ENCODE data around the gene KLHL17. TPM values are rescaled to one million over a fixed set of nuclear protein-coding genes. Genes with fewer than 3 reads are reported as not detected.

KLHL17 gene
- total RNA-seq, 1 experiment from 2014 or later: 15.1 TPM

DNA sequence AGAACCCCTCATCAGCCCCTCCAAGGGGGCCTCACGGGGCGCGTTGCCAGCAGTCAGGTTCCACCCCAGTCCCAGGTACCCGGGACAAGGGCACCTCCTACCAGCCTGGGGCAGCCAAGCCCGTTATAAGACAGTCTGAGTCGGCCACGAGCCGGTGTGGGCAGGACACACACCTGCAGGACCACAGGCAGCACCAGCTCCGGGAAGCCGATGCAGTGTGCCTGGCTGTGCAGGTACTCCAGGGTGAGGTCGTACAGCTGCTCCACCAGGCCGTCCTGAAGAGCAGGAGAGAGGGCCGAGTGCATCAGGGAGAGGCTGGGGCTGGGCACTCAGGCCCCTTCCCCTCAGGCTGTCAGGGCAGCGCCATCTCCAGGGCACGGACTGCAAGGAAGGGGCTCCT lies 12.4 kb upstream of the KLHL17 start:
- no peaks in the 10 kb centered on the region for H3K9me3 ChIP-seq (replicated peaks)
- no peak overlapping the region for H3K27ac ChIP-seq
- peaks cover 25% of the 10 kb centered on the region for H3K4me1 ChIP-seq
- no peak for DNase-seq
- H3K4me3 ChIP-seq: no peak overlapping the region
- peaks cover 72% of the 10 kb centered on the region for H3K36me3 ChIP-seq
- no peaks in the 10 kb centered on the region for H3K27me3 ChIP-seq

DNA sequence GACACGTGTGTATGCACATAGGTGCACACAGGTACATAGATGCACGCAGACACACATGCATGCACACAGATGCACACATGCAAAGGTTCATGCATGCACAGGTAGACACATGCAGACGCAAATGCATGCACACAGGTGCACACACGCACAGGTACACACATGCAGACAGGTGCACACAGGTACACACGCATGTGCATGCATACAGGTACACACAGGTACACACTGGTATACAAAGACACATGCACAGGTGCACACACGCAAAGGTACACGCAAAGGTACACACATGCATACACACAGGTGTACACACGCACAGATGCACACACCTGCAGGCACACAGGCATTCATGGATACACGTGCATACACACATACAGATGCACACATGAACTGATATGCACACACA lies 10.1 kb upstream of the KLHL17 start:
- peaks cover 78% of the 10 kb centered on the region for H3K36me3 ChIP-seq
- no peaks in the 10 kb centered on the region for H3K27me3 ChIP-seq
- H3K27ac ChIP-seq: no peak overlapping the region
- peaks cover 8% of the 10 kb centered on the region for H3K4me1 ChIP-seq
- H3K9me3 ChIP-seq (replicated peaks): no peaks in the 10 kb centered on the region
- DNase-seq: no peak
- no peak overlapping the region for H3K4me3 ChIP-seq

DNA sequence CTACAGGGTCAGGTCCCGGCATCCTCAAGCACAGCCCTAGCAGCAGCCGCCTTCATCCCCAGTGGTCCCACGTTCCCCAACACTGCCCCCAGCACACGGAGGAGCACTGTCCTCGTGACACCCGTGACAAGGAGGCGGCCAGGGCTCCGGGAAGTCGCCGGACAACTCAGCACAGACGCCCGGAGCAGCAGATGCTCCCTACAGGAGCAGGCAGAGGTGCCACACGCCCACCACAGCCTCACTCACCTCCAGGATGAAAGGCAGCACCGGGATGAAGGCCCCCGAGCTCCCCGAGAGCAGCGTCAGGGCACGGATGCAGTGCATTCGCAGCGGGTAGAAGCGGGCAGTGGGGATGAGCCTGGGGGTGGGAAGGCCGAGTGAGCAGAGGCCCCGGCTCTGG lies 9.5 kb upstream of the KLHL17 start:
- DNase-seq: no peak
- Histone ChIP-seq H3K27ac (no peak overlapping the region), H3K9me3 (replicated peaks) (no peaks in the 10 kb centered on the region), H3K36me3 (peaks cover 80% of the 10 kb centered on the region), H3K27me3 (no peaks in the 10 kb centered on the region), H3K4me3 (no peak overlapping the region), H3K4me1 (peaks cover 1% of the 10 kb centered on the region; the same call in 1 of the 2 replicates)

DNA sequence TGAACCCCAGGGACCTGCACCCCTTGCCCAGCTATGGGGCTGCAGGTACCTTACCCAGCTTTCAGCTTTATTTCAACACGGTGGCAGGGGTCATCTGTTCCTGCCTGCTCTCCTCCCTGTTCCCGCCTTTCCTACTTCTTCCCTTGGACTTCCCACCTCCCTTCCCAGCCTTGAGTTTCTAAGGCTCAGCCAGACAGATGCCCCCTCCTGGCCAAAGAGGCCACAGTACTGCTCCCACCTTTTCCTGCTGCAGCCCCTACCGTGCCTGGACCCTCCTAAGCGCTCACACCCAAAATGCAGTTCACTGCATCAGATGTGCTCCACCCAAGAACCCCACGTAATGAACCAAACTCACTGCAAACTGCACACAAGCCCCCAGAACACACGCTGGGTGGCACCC lies 9.0 kb upstream of the KLHL17 start:
- Histone ChIP-seq H3K9me3 (replicated peaks) (no peaks in the 10 kb centered on the region), H3K27me3 (no peaks in the 10 kb centered on the region), H3K27ac (no peak overlapping the region), H3K4me3 (no peak overlapping the region), H3K4me1 (no peaks in the 10 kb centered on the region), H3K36me3 (peaks cover 78% of the 10 kb centered on the region)
- DNase-seq: peak; percentile 45 to 56

DNA sequence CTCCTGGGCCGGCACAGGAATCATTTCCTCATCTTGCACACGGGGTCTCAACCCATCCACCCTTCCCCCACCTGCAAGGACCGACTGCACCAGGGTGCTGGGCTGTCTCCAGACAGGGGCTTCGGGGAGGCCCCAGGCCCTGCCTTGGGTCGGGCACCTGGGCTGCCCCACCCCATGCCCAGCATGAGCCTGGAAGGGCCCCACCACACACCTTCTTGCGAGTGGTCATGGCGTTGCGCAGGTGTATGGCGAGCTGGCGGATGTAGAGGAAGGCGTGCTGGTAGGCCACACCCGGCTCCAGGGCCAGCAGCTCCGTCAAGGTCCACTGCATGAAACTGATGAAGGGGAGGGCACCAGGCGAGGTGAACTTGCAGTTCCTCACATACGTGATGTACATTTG lies 8.2 kb upstream of the KLHL17 start:
- no peak overlapping the region for H3K27ac ChIP-seq
- H3K36me3 ChIP-seq: peaks cover 80% of the 10 kb centered on the region
- H3K27me3 ChIP-seq: no peaks in the 10 kb centered on the region
- no peak overlapping the region for H3K4me3 ChIP-seq
- no peak for DNase-seq
- H3K4me1 ChIP-seq: no peaks in the 10 kb centered on the region
- H3K9me3 ChIP-seq (replicated peaks): no peaks in the 10 kb centered on the region

DNA sequence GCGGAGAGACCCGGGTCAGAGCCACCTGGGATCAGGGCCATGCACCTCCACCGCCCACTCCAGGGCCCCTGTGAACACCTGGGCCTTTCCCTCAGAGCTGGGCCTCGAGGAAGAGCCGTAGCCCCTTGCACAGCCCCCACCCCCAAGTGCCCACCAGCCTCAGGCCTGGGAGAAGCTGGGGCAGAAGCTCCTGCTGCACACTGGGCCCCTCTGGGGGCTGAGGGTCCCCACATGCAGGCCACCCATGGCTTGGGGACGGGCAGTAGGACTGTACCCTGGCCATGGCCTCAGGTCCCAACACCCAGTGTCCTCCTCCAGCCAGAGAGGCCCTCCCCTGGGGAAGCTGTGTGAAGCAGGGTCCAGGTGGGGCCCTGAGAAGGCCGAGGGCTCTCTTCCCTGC lies 7.8 kb upstream of the KLHL17 start:
- peaks cover under 1% of the 10 kb centered on the region; the same call in 1 of the 2 replicates for H3K4me1 ChIP-seq
- no peak overlapping the region for H3K27ac ChIP-seq
- H3K27me3 ChIP-seq: no peaks in the 10 kb centered on the region
- no peaks in the 10 kb centered on the region for H3K9me3 ChIP-seq (replicated peaks)
- no peak for DNase-seq
- H3K36me3 ChIP-seq: peaks cover 76% of the 10 kb centered on the region
- H3K4me3 ChIP-seq: no peak overlapping the region

DNA sequence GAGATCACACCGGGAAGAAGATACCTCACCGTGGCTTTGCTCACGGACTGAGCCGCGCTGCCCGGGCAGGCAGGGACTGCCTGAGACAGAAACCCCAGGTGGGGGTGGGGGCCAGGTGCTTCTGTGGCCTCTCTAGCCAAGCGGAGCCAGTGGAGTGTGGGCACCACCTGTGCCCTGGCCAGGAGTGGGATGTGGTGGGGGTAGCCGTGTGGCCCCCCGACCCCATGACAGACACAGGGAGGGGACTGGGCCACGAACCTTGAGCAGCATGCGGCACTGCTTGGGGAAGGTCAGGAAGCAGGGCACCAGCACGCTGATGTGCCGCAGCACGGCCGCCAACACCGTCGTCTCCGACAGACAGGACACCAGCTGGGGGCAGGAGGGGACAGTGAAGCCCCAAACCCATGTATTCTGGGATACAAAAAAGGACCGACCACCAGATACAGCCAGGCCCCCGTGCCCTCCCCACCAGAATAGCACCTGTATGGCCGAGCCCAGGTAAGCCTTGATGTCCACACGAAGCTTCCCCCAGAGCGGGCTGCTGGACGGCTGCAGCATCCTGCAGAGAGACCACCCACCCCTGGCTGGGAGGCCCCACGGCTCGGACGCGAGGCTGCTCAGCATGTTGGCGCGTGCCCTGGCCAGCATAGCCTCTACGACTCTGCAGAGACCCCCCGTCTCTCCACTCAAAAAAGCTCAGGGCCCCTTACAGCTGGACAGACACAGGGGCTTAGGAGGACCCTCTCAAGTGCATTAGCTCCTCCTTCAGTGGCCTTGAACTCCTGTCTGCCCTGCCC lies 6.7 kb upstream of the KLHL17 start:
- H3K27me3 ChIP-seq: no peaks in the 10 kb centered on the region
- no peak for DNase-seq
- H3K36me3 ChIP-seq: peaks cover 70% of the 10 kb centered on the region
- no peaks in the 10 kb centered on the region for H3K9me3 ChIP-seq (replicated peaks)
- no peak overlapping the region for H3K27ac ChIP-seq
- H3K4me1 ChIP-seq: peaks cover 5% of the 10 kb centered on the region; the same call in 1 of the 2 replicates
- H3K4me3 ChIP-seq: no peak overlapping the region

DNA sequence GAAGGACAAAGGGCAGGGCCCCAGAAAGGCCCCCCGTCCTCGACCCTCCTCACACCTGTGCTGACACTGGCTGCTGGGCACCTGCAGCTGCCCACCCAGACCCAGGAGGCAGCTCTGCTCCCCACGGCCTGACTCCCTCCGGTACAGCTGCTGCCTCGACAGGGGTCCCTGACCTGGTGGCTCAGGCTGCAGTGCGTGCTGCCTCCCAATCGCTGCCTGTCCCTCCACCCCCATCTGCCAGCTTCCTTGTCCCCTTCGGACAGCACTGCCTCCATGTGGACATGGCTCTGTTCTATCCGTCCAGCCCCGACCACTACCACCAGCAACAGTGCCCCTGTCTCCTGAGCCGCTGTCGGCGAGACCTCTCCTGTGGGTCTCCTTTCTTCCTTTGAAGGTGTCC lies 5.5 kb upstream of the KLHL17 start:
- Histone ChIP-seq H3K4me3 (no peak overlapping the region), H3K4me1 (peaks cover 5% of the 10 kb centered on the region; the same call in 1 of the 2 replicates), H3K27me3 (no peaks in the 10 kb centered on the region), H3K27ac (no peak overlapping the region), H3K36me3 (peaks cover 66% of the 10 kb centered on the region), H3K9me3 (replicated peaks) (no peaks in the 10 kb centered on the region)
- no peak for DNase-seq

DNA sequence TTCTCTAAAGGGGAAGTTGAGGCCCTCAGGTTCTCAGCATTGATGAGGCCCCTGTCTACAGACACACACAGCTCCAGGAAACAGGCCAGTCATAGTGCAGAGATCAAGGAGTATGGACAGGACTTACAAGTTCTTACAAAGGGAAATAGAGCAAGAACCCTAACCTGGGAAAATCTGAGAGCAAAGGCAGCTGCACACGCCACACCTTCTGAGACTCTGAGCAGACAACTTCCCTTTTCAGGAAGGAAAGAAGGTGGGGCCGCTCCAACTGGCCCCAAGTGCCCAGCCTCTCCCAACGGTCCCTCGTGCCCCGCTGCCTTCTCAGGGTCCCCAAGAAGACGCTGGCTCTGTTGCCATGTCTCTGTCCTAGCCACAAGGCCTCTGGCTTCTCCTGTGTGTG lies 4.9 kb upstream of the KLHL17 start:
- no peak overlapping the region for H3K4me3 ChIP-seq
- H3K27ac ChIP-seq: no peak overlapping the region
- H3K27me3 ChIP-seq: no peaks in the 10 kb centered on the region
- peaks cover 5% of the 10 kb centered on the region; the same call in 1 of the 2 replicates for H3K4me1 ChIP-seq
- H3K36me3 ChIP-seq: peaks cover 60% of the 10 kb centered on the region
- no peaks in the 10 kb centered on the region for H3K9me3 ChIP-seq (replicated peaks)
- no peak for DNase-seq

DNA sequence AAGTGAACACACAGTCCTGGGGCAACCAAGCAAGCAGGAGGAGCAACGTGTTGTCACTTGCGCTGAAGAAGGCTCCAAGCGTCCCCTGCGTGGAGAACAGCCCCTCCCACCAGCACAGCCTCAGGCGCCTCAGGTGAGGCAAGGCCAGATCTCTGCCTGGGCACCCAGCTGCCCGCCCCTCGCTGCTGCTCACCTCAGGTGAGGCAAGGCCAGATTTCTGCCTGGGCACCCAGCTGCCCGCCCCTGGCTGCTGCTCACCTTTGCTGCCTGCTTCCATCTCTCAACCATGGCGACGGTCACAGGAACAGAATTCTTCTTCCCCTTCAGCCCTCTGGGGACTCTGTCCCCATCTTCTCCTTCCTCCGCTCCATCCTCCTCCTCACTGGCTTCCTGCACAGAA lies 3.7 kb upstream of the KLHL17 start:
- H3K36me3 ChIP-seq: peaks cover 48% of the 10 kb centered on the region

DNA sequence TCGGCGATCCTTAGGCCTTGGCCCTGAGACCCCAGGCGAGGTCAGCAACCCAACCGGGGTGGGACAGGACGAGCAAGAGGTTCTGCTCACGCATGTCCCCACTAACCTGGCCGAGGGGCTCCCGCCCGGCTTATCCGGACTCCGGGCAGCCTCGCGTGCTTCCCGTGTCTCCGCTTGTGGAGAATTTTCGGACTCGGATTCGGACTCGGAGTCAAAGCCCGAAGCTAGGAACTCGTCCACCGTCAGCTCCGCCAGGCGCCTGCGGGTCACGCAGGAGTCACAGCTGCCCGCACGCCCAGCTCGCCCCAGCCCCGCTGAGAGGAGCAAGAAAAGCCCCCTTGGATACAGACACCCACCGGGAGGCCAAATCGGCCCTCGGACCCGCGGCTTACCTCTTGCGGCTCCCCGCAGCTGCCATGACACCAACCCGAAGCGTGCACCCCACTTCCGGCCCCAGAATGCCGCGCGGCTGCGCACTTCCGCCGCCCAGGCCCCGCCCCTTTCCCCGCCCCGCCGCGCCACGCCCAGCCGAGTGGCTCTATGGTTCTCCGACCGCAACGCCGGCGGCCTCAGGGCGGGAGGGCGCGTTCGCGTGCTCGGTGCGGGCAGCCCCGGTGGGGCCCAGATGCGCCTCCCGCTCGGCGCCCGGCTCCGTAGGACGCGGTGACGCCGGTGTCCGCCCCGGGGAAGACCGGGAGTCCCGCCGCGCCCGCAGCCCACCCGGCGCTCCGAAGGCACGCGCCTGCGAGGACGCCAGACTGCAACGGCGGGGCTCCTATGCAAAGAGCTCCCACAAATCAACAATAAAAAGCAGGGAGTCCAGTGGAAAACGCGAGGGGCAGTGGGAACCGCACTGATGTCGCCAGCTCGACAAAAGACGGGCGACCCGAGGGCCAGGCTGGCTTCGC lies 1.3 kb upstream of the KLHL17 start, which contains the start of gene NOC2L:
NOC2L (minus strand) TSS at position 434 of the 908 bp plus-strand sequence; CDS start at position 418, 16 bp downstream.
- Histone ChIP-seq H3K27ac (peak within 1 kb of the TSS; percentile 37), H3K9me3 (replicated peaks) (no peaks in the 10 kb centered on the region), H3K27me3 (no peaks in the 10 kb centered on the region), H3K36me3 (peaks cover 26% of the 10 kb centered on the region), H3K4me1 (peaks cover 5% of the 10 kb centered on the region; the same call in 1 of the 2 replicates), H3K4me3 (peak within 1 kb of the TSS; percentile 95)
- DNase-seq: peak; percentile 94

More for the DNA sequence above, 3.7 kb upstream of the KLHL17 start:
- Histone ChIP-seq H3K9me3 (replicated peaks) (no peaks in the 10 kb centered on the region), H3K27ac (no peak overlapping the region), H3K4me3 (no peak overlapping the region), H3K27me3 (no peaks in the 10 kb centered on the region), H3K4me1 (peaks cover 5% of the 10 kb centered on the region; the same call in 1 of the 2 replicates)
- no peak for DNase-seq

DNA sequence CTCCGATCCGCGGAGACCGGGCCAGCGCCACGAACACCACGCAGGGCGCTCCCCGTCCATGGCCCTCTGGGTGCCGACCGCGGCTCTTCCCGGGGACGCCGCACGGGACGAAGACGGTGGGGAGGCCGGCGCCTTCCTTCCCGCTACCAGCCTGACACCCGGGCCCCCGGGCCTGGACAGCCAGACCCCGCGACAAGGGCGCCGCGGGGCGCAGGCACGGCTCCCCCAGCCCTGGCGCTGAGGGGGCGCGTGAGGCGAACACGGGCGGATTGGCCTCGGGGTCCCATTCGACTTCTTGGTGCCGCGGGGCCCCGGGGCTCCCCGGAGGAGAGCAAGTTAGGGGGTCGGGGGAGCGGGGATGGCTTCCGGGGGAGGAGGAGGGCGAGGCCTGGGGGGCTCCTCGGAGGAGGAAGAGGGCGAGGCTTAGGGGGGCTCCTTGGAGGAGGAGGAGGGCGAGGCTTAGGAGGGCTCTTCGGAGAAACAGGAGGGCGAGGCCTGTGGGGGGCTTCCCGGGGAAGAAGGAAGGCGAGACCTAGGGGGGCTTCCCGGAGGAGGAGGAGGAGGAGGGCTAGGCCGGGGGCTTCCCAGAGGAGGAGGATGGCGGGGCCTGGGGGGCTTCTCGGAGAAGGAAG lies 537 bp upstream of the KLHL17 start:
- DNase-seq: no peak
- H3K9me3 ChIP-seq (replicated peaks): no peaks in the 10 kb centered on the region
- peaks cover 5% of the 10 kb centered on the region; the same call in 1 of the 2 replicates for H3K4me1 ChIP-seq
- H3K36me3 ChIP-seq: peaks cover 20% of the 10 kb centered on the region
- peak overlapping the region; percentile 73 for H3K4me3 ChIP-seq
- H3K27me3 ChIP-seq: no peaks in the 10 kb centered on the region
- H3K27ac ChIP-seq: no peak overlapping the region

DNA sequence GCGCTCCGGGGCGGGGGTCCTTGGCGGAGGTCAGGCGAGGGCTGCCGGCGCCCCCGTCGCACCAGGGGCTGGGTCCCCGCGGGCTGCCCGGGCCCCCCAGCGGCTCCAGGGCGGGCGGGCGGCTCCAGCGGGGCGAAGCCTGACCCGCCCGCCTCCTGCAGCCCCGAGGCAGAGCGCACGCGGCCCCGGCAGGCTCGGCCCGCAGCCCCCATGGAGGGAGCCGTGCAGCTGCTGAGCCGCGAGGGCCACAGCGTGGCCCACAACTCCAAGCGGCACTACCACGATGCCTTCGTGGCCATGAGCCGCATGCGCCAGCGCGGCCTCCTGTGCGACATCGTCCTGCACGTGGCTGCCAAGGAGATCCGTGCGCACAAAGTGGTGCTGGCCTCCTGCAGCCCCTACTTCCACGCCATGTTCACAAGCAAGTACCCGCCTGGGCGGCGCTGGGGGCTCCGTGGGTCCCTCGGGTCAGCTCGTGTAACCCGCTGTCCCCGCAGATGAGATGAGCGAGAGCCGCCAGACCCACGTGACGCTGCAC lies 817 bp downstream of the KLHL17 start:
- no peaks in the 10 kb centered on the region for H3K27me3 ChIP-seq
- H3K36me3 ChIP-seq: peaks cover 10% of the 10 kb centered on the region
- H3K4me1 ChIP-seq: peaks cover 5% of the 10 kb centered on the region; the same call in 1 of the 2 replicates
- H3K9me3 ChIP-seq (replicated peaks): no peaks in the 10 kb centered on the region
- H3K27ac ChIP-seq: no peak overlapping the region
- peak overlapping the region; percentile 73 for H3K4me3 ChIP-seq
- DNase-seq: peak in 1 of 2 experiments; percentile 35

Measured in SJCRH30 (cell line).